Spleen (tissue), 7 donors: ENCODE measurements around the gene ATP11C.

Source experiments
- CTCF ChIP-seq, 11 experiments: fragments of 200-600 bp in 7 of 11; fragments of 450-650 bp in 4 of 11; sonication (generic) in 4 of 11; IDR thresholded peaks in 8 of 11; conservative IDR thresholded peaks in 3 of 11; 1 replicate in 7 of 11; 2 replicates in 4 of 11; pipeline versions ENCODE4 v1.4.0 to v1.8.0; 2016 to 2021; ENCODE audit warnings: antibody characterized with exemption in 11 of 11, inconsistent platforms in 4 of 11, mild to moderate bottlenecking in 1 of 11
- POLR2A ChIP-seq, 3 donors: fragments of 450-650 bp; IDR thresholded peaks; one replicate each; pipeline ENCODE4 v1.5.1; 2017; ENCODE audit warnings: antibody characterized with exemption in 3 of 3, mild to moderate bottlenecking in 1 of 3
- donor health status: DM: no; HTN: no; CAD: no; lungs with moderate emphysema.
- donor health status: DM: no; HTN: no; CAD: no.
- donor health status: DM: no; HTN: no; CAD: no.

DNA sequence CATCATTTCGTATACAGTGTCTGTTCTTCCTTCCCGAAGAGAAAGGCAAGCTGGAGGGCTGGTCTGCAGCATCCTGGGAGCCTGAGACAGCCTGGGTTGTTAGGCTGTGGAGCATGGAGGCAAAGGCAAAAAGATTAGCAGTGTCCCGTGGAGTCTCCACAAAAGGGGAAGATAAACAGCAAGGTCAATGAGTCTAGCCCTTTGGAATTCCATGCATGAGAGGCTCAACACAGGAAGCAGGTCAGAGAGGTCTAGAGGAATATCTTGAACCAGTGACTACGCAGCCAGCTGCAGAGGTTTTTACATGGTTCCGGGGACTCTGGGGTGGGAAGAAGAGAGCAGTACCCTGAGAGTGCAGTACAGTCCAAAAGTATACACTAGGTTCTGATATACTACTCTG lies 212.7 kb downstream of the ATP11C start:
- TF ChIP-seq CTCF (IDR thresholded peaks at IDR 0.05 in 8 of 11, conservative IDR thresholded peaks at IDR 0.05 in 3 of 11) = no peak
- TF ChIP-seq POLR2A (IDR thresholded peaks at IDR 0.05) = no peak
